Central memory CD8-positive, alpha-beta T cell (primary cell): ENCODE data around the gene SFT2D3.

ENCODE experiments used
- ATAC-seq: fragments of 150-1000 bp; cut with Tn5 transposase; replicated peaks from 2 replicates; pipeline ENCODE4 v1.10.0; 2022; ENCODE audit warnings: mild to moderate bottlenecking, moderate FRiP score, moderate number of reproducible peaks; ENCODE audit not compliant: poor library complexity, severe bottlenecking; ENCODE audit errors: extremely low read depth
- DNase-seq, 2 donors: peaks; one replicate each; pipeline ENCODE4 v3.0.0; 2021; ENCODE audit warnings: low spot score in 2 of 2
- H3K27ac Mint-ChIP-seq: one replicate; pipeline ENCODE4 v1.8.0; 2022; ENCODE audit warnings: low read depth, mild to moderate bottlenecking, moderate library complexity, mixed read lengths
- H3K27me3 Mint-ChIP-seq: one replicate; pipeline ENCODE4 v1.8.0; 2022; ENCODE audit warnings: mixed read lengths
- H3K36me3 Mint-ChIP-seq: one replicate; pipeline ENCODE4 v1.8.0; 2022; ENCODE audit warnings: mild to moderate bottlenecking, moderate library complexity, mixed read lengths; ENCODE audit not compliant: insufficient read depth
- H3K4me1 Mint-ChIP-seq: one replicate; pipeline ENCODE4 v1.8.0; 2022; ENCODE audit warnings: mixed read lengths
- H3K4me3 Mint-ChIP-seq: one replicate; pipeline ENCODE4 v1.8.0; 2022; ENCODE audit warnings: mild to moderate bottlenecking, moderate library complexity, mixed read lengths
- H3K9me3 Mint-ChIP-seq: one replicate; pipeline ENCODE4 v1.8.0; 2022; ENCODE audit warnings: mixed read lengths

SFT2D3 gene

DNA sequence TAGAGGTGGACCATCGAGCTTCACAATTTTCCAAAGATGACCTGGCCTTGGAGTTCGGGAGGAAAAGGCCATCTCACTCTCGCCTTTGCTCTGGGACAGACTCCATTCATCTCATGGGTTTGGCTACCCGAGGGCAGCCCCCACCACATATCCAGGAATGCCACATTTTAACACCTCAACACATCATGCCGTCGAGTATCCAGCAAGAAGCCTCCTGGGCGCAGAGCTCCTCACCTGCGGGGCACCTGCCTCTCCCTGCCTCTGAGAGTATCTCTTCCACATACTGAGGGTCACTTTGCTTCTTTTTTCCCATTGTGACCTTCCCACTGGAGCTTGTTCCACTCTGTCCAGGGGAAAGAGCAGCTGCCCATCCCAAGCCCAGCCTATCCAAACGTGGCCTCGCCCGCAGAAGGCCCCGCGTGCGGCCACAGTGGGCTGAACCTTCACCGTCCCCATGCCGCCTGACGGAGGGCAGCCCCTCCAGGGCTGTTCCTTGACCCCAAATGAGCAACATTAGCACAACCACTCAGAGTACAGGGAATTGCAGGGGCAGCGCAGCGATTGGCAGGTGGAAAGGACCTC is 20.5 kb upstream of the SFT2D3 start:
- DNase-seq = no peak
- no peak for ATAC-seq
- no peaks in the 10 kb centered on the region for H3K9me3 Mint-ChIP-seq
- H3K36me3 Mint-ChIP-seq = peaks cover 4% of the 10 kb centered on the region
- H3K4me3 Mint-ChIP-seq = no peak overlapping the region
- H3K27ac Mint-ChIP-seq = no peak overlapping the region
- H3K27me3 Mint-ChIP-seq = peaks cover 34% of the 10 kb centered on the region
- peaks cover 2% of the 10 kb centered on the region for H3K4me1 Mint-ChIP-seq

DNA sequence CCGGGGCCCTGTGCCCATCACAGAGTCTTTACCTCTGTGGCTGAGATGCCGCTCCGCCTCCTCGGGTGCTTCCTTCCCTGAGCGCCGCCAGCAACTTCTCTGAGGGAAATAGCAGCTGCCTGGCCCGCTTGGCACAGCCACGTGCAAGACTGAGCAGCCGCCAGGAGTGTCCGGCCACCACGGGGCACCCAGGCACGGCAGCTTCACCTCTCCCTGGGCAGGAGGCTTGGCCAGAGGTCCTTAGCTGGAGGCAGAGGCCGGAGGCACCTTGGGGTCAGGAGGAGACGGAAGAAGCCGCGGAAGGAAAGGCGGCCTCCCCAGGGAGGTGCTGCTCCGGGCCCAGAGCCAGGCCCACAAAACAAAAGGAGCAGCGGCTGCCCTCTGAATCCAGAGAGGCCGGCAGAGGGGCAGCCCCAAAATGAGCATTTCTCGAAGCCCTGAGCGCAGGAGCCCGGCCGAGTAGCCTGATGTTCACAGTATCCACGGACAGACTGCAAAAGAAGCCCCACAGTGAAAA is 20.0 kb upstream of the SFT2D3 start:
- ATAC-seq = no peak
- Mint-ChIP-seq H3K27me3 (peaks cover 30% of the 10 kb centered on the region), H3K36me3 (peaks cover 4% of the 10 kb centered on the region), H3K9me3 (no peaks in the 10 kb centered on the region), H3K27ac (no peak overlapping the region), H3K4me1 (no peaks in the 10 kb centered on the region), H3K4me3 (no peak overlapping the region)
- no peak for DNase-seq

DNA sequence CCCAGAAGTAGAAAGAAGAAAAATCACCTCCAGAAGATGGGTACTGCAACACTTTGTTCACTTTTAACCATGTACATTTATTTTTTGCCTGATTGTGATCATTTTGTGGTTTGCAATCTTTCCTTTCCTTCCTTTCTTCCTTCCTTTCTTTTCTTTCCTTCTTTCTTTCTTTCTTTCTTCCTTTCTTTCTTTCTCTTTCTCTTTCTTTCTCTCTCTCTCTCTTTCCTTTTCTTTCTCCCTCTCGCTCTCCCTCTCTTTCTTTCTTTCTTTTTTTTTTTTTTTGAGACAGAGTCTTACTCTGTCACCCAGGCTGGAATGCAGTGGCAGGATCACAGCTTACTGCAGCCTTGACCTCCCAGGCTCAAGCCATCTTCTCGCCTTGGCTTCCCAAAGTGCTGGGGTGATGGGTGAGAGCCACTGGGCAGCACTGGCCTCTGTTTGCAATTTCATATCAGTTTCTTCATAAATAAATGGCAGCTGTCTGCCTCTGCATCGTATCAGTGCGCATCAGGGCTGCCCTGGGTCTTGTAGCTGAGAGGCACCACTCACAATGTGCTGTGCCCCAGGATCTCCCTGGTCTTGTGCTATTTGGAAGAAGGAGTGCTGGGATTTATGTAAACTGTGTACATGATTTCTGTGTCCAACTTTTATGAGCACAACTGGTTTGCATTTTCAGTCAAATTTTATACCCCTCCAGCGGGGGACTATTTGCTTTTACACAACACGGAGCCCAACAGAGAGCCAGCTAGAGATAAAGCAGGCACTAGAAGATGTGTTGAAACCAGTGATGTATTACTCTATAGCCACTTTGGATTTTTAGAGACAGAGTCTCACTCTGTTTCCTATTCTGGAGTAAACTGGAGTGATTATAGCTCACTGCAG is 19.1 kb upstream of the SFT2D3 start:
- ATAC-seq (no peak), DNase-seq (no peak)
- Mint-ChIP-seq H3K4me1 (no peaks in the 10 kb centered on the region), H3K27ac (no peak overlapping the region), H3K4me3 (no peak overlapping the region), H3K9me3 (no peaks in the 10 kb centered on the region), H3K36me3 (peaks cover 4% of the 10 kb centered on the region), H3K27me3 (peaks cover 29% of the 10 kb centered on the region)

DNA sequence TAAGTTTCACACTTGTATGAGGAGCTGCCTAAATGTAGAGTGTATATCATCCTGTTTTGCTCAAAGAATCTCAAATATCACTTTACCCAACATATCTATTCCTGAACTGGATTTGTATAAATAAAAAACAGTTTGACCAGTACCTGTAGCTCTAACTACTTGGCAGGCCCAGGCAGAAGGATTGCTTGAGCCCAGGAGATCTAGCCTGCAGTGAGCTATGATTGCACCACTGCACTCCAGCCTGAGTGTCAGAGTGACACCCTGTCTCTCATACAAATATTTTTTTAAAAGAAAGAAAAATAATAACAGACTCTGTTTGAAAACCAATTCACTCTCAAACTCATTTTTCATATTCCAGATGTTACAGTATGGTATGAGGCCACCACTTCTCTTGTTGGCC is 18.2 kb upstream of the SFT2D3 start:
- Mint-ChIP-seq H3K27me3 (peaks cover 25% of the 10 kb centered on the region), H3K36me3 (peaks cover 4% of the 10 kb centered on the region), H3K4me1 (no peaks in the 10 kb centered on the region), H3K4me3 (no peak overlapping the region), H3K9me3 (no peaks in the 10 kb centered on the region), H3K27ac (no peak overlapping the region)
- no peak for DNase-seq
- ATAC-seq = no peak

DNA sequence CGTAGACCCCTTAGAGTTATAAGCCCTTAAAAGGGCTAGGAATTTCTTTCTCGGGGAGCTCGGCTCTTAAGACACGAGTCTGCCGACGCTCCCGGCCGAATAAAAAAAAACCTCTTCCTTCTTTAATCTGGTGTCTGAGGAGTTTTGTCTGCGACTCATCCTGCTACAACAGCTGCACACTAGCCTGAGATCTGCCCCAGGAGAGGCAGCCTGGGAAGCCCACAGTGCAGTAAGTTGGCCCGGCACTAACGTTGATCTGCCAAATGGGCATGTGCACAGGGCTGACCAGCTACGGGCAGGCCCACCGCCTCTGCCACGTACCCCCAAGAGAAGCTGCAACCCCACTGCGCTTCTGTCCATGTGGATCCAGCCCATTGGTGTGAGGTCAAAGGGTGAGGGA is 17.5 kb upstream of the SFT2D3 start:
- no peaks in the 10 kb centered on the region for H3K9me3 Mint-ChIP-seq
- DNase-seq = no peak
- no peak for ATAC-seq
- H3K27me3 Mint-ChIP-seq = peaks cover 25% of the 10 kb centered on the region
- no peak overlapping the region for H3K27ac Mint-ChIP-seq
- no peaks in the 10 kb centered on the region for H3K4me1 Mint-ChIP-seq
- peaks cover 4% of the 10 kb centered on the region for H3K36me3 Mint-ChIP-seq
- no peak overlapping the region for H3K4me3 Mint-ChIP-seq

DNA sequence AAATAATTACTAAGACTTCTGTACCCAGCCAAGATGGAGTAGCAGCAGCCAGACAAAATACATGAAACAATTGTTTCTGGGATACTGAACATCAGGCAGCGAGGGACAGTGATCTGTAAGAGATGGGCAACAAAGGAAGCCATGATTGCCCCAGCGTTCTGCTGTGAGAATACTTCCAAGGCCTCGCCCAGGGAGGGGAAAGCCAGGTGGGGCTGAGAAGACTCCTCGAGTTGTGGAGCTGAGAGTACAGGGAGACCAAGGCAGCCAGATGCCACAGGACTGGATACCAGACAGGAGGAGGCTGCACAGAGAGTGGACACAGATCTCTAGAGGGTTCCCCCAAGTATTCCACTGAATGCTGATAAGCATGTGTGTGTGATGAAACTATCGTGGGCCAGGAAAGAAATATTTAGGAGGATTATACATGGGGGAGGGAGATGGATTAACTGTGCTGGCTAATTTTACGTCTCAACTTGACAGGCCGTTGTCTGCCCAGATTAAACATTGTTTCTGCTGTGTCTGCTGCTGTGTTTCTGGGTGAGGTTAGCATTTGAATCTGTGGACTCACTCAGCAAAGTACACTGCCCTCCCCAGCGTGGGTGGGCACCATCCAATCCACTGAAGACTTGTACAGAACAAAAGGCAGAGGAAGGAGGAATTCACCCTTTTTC is 15.8 kb upstream of the SFT2D3 start:
- ATAC-seq = no peak
- peaks cover 26% of the 10 kb centered on the region for H3K27me3 Mint-ChIP-seq
- H3K4me1 Mint-ChIP-seq = no peaks in the 10 kb centered on the region
- H3K4me3 Mint-ChIP-seq = no peak overlapping the region
- DNase-seq = no peak
- H3K36me3 Mint-ChIP-seq = peaks cover 3% of the 10 kb centered on the region
- H3K27ac Mint-ChIP-seq = no peak overlapping the region
- no peaks in the 10 kb centered on the region for H3K9me3 Mint-ChIP-seq

DNA sequence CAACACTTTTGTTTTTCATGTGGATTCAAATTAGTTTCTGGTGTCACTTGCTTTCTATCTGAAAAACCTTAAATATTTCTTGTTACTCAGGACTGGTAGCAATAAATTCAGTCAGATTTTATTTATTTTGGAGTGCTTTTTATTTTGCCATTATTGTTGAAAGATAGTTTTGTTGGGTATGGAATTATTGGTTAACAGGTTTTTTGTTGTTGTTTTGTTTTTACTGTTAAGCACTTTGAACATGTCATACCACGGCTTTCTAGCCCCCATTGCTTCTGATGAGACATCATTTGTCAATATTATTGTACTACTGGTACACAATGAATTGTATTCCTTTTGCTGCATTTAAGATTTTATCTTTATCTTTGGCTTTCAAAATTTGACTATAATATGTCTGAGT is 12.9 kb upstream of the SFT2D3 start:
- DNase-seq (no peak), ATAC-seq (no peak)
- peaks cover 16% of the 10 kb centered on the region for H3K9me3 Mint-ChIP-seq
- no peak overlapping the region for H3K27ac Mint-ChIP-seq
- peaks cover 3% of the 10 kb centered on the region for H3K36me3 Mint-ChIP-seq
- H3K4me1 Mint-ChIP-seq = no peaks in the 10 kb centered on the region
- peaks cover 26% of the 10 kb centered on the region for H3K27me3 Mint-ChIP-seq
- no peak overlapping the region for H3K4me3 Mint-ChIP-seq

DNA sequence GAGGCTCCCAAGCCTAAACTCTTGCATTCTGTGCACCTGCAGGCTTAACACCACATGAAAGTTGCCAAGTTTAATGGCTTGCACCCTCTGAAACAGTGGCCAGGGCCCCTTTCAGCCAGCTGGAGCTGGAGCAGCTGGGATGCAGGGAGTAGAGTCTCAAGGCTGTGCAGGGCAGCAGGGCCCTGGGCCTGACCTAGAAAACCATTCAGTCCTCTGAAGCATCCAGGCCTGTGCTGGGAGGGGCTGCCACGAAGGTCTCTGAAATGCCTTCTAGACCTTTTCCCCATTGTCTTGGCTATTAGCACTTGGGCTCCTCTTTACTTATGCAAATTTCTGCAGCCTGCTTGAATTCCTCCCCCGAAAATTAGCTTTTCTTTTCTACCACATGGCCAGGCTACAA is 10.6 kb upstream of the SFT2D3 start:
- H3K27me3 Mint-ChIP-seq = peaks cover 26% of the 10 kb centered on the region
- H3K4me1 Mint-ChIP-seq = no peaks in the 10 kb centered on the region
- H3K4me3 Mint-ChIP-seq = no peak overlapping the region
- no peak overlapping the region for H3K27ac Mint-ChIP-seq
- no peak for DNase-seq
- no peak for ATAC-seq
- peaks cover 3% of the 10 kb centered on the region for H3K36me3 Mint-ChIP-seq
- H3K9me3 Mint-ChIP-seq = peaks cover 16% of the 10 kb centered on the region

DNA sequence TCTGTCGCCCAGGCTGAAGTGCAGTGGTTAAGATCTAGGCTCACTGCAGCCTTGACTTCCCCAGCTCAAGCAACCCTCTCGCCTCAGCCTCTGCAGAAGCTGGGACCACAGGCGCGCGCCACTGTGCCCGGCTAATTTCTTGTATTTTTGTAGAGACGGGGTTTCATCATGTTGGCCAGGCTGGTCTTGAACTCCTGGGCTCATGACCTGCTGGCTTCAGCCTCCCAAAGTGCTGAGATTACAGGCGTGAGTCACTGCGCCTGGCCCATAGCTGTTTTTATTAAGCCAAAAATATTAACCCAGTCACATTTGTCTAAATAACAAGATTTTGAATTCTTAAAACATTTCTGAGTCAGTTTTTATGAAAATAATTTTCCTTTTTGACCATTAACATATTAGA is 6.3 kb upstream of the SFT2D3 start:
- peaks cover 6% of the 10 kb centered on the region for H3K36me3 Mint-ChIP-seq
- no peak overlapping the region for H3K4me3 Mint-ChIP-seq
- no peaks in the 10 kb centered on the region for H3K27me3 Mint-ChIP-seq
- DNase-seq = no peak
- peaks cover 16% of the 10 kb centered on the region for H3K9me3 Mint-ChIP-seq
- no peak overlapping the region for H3K27ac Mint-ChIP-seq
- H3K4me1 Mint-ChIP-seq = peaks cover under 1% of the 10 kb centered on the region
- ATAC-seq = no peak

DNA sequence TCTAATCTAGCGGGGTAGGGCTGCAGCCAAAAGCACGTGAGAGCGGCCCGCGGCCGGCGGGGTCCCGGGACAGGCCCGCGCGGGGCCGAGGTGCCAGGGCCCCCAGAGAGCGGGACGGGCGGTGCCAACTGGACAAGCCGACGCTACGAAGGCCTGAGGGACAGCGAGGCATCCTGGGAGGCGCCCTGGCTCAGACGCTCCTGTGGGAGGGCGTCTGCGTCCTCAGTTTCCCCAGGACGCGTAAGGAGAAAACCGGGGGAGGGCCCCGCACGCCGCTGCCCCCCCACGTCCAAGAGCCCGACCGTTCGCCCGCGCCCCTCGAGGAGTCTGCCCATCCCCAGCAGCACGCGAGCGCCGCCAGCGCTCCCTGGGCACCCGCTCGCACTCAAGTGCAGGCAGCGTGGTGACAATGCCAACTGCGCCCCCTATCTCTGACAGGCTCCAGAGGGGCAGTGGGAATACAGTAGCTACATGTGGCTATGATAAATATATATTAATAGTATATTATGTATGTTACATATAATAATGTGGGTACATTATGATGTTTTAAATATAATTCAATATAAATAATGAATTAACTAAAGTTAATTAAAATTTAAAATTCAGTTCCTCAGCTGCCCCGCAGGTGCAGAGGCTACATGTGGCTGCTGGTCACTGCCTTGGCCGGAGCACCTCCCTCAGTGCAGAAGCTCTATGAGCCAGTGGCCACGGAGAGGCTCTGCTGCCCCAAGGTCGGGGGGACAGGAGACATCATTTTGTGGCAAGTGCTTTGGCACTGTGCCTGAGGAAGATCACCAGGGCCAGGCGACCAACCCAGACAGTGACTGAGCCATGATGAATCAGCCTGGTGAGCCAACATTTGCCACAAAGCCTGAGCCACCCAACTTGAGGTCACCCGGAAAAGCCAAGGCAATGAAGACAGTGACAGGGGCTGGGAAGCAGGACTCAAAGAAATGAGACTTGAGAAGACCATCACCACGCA is 5.5 kb upstream of the SFT2D3 start:
- Mint-ChIP-seq H3K4me1 (peaks cover 7% of the 10 kb centered on the region), H3K9me3 (peaks cover 14% of the 10 kb centered on the region), H3K27me3 (no peaks in the 10 kb centered on the region), H3K4me3 (no peak overlapping the region), H3K36me3 (peaks cover 9% of the 10 kb centered on the region), H3K27ac (no peak overlapping the region)
- ATAC-seq = no peak
- DNase-seq = peak in 1 of 2 donors; percentile 33

DNA sequence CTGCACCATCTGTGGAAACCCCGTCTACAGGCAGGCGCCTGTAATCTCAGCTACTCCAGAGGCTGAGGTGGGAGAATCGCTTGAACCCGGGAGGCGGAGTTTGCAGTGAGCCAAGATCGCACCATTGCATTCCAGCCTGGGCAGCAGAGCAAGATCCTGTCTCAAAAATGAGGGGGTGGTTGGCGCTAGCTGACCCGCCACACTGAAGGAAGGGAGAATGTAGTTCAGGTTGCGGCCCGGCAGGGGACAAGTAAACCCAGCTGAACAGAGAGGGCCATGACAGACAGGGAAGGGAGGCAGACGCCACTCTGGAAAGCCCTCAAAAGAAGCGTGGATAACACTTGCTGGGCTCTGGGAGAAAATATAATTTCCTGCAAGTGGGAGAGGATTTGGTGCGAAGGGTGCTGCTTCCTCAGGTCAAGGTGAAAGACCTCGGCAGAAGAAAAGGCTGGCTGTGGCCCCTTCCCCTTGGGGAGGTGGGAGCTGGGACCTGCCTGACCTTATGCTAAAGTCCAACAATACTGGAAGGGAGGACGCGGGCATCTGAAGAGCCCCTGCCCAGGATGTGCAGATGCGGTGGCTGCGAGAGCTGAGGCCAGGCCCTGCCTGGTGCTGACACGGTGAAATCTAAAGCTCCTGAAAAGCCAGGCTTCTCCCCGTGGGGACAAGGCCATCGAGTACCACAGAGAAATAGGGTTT is 3.7 kb upstream of the SFT2D3 start:
- no peak overlapping the region for H3K27ac Mint-ChIP-seq
- H3K36me3 Mint-ChIP-seq = peaks cover 17% of the 10 kb centered on the region
- peaks cover 14% of the 10 kb centered on the region for H3K4me1 Mint-ChIP-seq
- ATAC-seq (no peak), DNase-seq (no peak)
- H3K27me3 Mint-ChIP-seq = no peaks in the 10 kb centered on the region
- no peaks in the 10 kb centered on the region for H3K9me3 Mint-ChIP-seq
- no peak overlapping the region for H3K4me3 Mint-ChIP-seq
